GM19239 (cell line): ENCODE data around the gene PSMG3.

ENCODE experiments used
- DNase-seq: peaks from one replicate; pipeline ENCODE4 v3.0.0; 2011; ENCODE audit warnings: low spot score; ENCODE audit not compliant: insufficient read length
- FAIRE-seq: peaks from 2 replicates; lab custom pipeline; 2011; peaks lifted over from hg19 to GRCh38; lab: Jason Lieb, UNC

The PSMG3 gene

DNA sequence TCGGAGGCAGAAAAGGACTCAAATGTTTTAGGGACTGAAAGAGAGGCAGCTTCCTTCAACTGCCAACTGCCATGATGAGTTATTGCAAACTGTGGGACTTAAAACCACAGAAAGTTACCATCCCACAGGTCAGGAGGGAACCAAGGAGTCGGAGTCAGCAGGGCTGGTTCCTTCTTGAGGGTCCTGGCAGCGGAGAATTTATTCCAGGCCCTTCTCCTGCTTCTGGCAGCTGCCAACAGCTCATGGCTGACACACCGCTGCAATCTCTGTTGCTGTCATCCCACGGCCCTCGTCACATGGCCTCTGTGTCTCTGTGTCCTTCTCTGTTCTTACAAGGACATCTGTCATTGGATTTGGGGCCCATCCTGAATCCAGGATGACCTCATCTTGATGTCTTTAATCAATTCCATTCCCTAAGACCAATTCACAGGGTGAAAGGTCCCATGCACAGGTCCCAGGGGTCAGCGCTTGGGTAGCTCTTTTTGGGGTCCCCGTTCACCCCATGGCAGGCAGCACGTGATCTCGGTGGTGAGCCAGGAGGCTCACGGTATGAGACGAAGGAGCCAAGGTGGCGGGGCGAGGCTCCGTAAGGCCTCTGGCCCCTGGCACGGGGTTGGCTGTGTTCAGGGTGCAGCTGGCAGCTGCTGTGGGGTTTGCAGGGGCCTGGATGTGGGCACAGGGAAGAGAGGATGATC, 27.4 kb upstream of the PSMG3 start:
- DNase-seq (no peak), FAIRE-seq (no peak)

DNA sequence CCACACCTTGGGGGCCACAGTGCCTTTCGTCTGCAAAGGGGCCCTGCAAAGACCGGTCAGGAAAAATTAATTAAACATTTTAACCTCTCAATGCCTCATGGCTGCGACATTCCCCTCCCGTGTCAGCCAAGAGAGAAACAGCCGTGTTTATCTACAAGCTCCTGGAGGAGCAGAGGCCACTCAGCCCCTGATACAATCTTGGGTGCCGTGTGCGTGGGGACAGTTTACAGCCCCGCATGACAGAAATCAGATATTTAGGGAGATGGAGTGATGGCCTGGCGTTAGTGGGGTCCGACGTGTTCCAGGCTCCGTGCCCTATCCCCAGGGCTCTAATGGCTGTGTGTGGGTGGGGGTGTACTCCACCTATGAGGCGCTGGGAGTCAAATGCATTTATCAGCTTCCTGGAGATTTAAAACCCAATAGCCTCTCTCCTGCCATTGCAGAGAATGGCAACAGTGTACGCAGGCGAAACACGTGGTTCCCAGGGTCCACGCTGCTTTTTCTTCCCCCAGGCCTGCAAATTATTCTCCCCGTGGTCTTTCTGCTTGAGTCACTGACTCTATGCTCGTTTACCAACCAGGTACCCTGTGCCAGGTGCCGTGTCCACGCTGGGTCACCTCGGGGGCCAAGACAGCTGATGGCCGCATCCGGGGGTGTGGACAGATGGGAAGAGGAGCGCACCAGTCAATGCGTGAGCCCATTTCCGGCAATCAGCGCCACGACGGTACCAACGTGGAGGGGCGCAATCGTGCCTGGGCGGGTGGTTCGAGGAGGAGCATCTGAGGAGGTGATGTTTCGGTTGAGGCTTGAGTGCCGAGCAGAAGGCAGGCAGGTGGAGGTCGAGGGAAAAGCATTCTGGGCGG, 26.6 kb upstream of the PSMG3 start:
- DNase-seq = no peak
- no peak for FAIRE-seq

DNA sequence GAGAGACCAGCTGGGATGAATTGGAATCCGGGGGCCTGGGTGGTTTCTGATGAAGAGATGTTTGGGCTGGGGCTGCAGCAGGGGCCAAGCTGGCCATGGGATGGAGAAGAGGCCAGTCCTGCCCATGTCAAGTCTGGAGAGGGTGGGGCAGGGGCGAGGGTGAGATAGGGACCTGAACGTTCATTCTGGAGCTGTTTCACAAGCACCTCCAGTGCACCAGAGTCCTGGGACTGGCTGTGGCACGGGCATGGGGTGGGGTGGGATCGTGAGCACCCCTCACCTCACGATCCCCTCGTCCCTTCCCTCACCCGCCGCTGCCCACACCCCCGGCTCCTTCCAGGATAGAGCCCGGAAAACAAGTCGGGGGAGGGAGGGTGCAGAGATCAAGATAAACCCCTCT, 25.8 kb upstream of the PSMG3 start:
- DNase-seq (no peak), FAIRE-seq (no peak)

DNA sequence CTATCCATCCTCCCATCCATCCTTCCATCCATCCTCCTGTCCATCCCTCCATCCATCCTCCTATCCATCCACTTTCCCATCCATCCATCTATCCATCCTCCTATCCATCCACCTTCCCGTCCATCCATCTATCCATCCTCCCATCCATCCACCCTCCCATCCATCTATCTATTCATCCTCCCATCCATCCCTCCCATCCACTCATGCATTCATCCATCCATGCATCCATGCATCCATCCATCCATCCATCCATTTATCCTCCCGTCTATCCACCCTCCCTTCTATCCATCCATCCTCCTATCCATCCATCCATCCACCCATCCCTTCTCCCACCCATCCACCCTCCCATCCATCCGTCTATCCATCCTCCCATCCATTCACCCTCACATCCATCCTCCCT, 25.2 kb upstream of the PSMG3 start:
- DNase-seq (no peak), FAIRE-seq (no peak)

DNA sequence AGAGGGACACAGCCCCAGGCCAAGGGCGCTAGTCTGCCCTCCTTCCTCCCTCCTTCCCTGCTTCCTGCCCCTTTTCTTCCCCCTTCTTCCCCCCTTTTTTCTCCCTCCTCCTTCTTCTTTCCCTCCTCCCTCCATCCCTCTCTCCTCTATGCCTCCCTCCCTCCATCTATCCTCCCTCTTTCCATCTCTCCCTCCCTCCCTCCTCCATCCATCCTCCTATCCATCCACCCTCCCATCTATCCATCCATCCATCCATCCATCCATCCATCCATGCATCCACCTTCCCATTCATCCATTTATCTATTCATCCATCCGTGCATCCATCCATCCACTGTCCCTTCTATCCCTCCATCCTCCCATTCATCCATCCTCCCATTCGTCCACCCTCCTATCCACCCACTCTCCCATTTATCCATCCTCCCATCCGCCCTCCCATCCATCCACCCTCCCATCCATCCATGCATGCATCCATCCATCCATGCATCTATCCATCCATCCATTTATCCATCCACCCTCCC, 24.1 kb upstream of the PSMG3 start:
- DNase-seq = no peak
- FAIRE-seq = no peak

DNA sequence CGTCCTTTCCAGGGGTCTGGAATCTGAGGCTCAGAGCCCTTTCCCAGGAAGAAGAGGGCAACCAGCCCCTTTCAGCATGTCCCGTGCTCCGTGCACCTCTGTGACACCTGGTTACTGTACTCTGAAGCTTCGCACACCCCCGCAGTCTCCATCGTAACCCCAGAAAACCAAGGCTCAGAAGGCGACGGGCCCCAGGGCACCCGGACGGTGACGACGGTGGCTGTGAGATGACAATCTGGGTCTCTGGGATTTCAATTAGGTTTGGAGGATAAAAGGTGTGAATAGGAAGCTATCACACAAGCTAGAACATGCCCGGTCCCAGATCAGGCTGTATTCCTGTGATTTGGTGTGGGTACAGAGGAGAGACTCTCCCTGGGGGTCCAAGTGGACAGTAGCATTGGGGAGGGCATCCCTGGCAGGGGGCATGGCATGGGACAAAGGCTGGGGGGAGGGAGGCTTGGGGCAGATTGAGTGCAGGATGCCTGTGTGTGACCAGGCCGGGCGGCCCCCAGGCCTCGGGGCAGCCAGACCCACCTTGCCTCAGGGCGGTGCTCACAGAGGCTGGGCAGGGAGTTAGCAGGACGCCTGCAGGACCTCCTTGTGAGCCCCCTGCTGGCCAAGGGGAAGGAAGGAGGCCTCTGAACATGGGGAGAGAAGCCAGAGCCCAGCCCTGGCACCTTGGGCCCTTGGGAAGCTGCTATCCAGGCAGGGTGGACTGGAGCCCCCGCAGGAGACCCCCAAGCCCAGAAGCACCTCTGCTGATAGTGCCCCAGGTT, 23.4 kb upstream of the PSMG3 start:
- DNase-seq (no peak), FAIRE-seq (no peak)

DNA sequence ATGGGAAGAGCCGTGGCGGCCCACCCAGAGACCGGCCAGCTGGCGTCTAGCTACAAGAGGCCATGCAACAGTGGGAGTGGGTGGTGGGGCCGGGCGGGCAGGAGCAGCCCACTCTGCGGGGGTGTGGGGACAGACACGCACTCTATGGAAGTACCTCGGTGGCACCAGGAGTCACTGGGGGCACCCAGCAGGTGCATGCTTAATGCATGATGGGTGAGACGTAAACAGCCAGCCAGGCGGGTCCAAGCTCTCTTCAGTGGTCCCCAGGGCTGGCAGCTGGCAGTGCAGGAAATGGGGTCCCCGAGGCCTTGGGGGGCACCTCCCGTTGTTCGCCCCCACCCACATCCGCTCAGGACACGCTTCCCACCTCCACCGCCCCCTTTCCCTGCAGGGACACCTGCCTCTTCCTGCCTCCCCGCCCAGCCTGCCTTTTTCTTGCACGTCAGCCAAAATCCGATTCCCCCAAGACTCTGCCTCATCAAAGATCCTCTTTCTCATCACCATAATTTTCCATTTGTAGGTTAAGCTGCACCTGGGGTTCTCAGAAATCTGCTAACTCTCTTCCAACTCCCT, 22.6 kb upstream of the PSMG3 start:
- FAIRE-seq (no peak), DNase-seq (no peak)

DNA sequence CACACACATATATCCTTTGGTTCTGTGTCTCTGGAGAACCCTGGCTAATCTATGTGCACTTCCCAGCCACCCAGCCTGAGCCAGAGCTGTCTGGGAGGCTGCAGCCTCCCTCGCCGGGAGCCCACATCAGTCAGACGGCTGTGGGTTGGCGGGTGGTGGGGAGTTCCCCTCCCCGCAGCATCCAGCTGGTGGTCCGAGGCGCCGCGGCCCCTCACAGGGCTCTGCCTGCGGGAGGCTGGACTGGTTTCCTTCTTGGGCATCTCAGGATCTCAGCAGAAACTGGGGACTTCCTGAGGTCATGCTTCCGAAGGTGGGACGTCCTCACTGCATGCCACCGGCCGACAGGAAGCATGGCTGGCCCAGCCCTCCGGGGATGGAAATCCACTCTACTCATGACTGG, 22.0 kb upstream of the PSMG3 start:
- FAIRE-seq (no peak), DNase-seq (no peak)

DNA sequence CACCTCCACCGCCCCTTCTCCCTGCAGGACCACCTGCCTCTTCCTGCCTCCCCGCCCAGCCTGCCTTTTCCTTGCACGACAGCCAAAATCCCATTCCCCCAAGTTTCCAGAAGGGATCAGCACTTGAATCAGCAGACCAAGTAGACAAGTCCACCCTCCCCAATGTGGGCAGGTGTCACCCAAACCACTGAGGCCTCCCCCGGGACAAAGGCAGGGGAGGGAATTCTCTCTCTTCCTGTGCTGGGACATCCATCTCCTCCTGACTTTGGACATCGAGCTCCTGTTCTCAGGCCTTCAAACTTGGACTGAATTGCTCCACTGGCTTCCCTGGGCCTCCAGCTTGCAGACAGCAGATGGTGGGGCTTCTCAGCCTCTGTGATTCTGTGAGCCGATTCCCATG, 21.6 kb upstream of the PSMG3 start:
- DNase-seq = no peak
- FAIRE-seq = no peak

DNA sequence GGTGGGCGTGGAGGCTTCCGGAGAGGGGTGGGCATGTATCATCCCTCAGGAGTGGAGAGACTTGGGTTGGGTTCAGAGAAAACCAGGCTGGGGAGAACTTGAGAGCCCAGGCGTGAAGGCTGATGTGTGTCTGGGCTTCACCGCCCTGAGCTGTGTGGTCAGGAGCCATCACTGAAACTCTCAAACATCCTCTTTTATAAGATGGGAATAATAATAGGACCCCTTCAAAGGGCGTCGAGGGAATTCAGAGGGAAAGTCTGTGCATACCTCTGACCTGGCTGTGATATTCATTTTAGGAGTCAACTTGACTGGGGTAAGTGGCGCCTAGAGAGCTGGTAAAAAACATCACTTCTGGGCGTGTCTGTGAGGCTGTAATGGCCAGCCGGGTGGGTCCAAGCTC, 21.1 kb upstream of the PSMG3 start:
- no peak for FAIRE-seq
- DNase-seq = no peak

DNA sequence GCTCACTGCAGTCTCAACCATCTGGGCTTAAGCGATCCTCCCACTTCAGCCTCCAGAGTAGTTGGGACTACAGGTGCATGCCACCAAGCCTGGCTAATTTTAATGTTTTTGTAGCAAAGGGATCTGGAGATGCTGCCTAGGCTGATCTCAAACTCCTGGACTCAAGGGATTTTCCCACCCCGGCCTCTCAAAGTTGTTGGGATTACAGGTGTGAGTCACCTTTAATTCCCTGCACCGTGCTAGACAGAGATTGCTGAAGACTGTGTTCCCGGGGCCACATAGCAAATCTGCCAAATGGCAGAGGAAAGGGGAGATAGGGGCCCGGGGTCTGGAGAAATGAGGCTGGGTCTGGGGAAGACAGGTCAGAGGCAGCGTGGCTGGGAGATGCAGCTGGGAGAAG, 20.6 kb upstream of the PSMG3 start:
- FAIRE-seq (no peak), DNase-seq (no peak)

DNA sequence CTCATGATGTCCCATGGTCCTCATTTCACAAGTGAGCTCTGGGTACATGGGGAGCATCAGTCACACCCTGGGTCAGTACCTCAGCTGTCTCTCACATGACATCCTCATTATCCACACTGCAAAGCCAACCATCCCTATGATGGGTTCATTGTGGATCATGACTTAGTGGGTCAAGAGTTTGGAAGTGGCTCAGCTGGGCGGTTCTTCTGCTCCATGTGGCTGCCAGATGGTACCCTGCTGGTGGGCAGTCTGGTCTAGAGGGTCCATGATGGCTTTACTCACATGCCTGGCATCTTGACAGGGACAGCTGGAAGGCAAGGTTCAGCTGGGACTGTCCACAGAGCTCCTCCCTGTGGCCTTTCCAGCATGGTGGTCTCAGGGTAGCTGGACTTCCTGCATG, 19.1 kb upstream of the PSMG3 start:
- no peak for FAIRE-seq
- DNase-seq = no peak

DNA sequence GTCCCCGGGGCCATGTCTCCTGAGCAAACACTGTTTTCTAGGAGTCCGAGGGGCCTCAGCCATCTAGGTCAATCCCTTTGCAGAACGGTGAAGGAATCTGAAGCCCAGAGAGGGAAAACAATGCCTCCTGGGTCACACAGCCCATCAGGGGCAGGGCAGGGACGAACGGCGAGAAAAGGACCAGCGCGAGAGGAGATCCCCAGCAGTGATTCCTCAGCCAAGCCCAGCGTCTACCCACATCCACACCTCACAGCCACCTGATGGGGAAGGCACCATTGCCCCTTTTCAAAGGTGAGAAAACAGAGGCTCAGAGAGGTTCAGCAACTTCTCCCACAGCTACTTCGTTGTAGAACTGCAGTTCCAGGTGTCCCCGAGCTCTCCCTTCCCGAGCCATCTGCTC, 17.9 kb upstream of the PSMG3 start:
- FAIRE-seq (no peak), DNase-seq (no peak)

DNA sequence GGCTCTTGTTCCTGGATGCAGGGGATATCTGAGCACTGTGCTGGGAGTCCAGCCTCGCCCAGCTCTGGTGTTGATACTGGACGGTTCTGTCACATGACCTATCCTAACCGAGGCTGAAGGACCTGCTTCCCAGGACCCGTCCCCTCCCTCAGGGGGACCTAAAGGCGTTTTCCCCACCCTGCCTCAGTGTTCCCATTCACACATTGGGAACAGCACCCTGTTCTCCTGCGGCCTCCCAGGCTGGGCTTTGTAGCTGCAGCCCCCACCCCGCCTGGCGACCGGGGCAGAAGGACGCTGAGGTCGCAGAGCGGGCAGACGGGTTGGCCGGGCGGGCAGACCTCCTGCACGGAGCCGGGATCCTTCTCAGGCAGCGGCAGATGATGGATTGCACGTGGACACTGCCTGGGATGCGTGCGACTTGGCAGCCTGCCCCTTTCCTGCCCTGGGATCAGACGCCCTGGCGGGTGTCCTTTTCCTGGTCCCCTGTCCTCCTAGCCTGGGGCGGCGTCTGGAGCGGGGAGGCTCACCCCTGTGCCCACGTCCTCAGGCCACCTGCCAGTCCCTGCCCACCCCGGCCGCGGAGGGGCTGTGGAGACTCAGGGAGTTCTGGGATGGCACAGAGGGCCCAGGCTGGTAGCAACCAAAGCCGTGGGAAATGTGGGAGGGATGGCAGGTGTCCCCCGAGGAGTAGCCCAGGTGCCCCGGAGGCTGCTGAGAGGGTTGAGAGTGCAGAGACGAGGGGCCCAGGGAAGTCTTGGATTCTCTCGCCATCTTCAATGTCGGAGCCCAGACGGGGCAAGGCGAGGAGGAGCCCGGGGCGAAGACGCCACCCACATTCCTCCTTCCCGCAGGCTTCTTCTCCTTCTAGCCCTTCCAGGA, 17.2 kb upstream of the PSMG3 start:
- DNase-seq (no peak), FAIRE-seq (no peak)

DNA sequence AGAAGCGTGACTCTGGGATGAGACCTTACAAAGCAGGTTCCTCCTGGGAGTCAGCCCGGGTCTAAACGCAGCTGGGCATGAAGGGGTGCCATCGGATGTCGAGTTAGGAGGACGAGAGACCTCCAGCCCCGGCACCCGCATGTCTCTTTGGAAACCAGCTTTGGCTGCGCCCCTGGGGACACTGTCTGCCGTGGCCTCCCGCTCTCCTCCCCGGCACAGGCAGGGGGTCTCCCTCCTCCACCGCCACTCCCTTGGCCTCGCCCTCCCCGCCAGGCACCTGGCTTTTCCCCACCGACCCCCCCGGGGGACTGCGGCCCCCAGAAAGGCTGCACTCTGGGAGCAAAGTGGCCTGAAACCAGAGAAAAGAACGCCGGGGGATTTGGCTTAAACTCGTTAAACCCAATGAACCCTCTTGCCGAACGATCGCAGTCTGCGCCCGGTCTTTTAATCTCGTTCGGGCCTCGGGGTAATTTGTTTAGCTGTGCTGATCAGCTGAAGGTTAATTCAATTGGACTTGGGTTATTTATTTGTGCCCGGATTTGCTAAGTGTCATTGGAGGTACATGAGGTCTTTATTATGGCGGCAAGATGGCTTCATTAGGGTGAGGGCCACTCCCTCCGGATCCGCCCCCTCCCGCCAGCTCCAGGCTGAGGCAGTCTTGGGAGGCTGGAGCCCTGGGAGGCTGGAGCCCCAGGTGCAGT, 16.4 kb upstream of the PSMG3 start:
- DNase-seq = no peak

DNA sequence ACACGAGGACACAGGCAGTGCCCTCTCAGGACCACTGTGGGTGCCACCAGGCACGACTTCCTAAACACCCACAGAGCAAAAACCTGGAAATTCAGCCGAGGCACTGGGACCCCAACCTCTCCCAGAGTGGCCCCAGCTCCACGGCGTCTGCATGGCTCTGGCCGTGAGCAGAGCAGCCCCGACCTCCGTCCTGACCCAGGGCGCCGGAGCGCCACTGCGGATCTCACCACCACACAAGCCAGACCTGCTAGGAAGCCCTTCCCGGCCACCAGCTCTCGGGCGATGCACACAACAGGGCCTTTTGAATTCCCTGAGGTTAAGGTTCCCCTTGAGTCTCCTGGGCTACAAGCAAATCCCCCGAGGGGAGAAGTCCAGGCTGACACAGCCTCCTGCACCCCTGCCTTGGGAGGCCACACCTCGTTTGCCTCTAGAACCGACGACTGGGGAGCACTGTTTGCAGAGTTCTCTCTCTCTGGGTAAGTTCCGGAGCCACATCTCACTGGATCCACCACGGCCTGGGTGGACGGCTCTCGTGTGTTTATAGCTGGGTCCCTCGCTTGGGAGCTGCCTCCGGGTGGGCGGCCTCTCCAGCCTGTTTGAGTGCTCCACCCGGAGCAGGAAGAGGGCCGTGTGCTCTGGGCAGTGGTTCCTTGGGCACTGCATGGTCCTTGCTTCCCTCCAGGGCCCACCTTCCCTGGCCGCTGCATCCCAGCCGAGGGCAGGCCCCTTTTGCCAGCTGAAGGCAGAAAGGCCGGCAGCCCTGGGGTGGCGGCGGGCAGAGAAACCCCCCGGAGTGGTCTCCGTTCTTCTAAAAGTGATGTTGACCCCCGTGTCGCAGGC, 15.5 kb upstream of the PSMG3 start:
- FAIRE-seq (no peak), DNase-seq (no peak)

More for the DNA sequence above, 16.4 kb upstream of the PSMG3 start:
- no peak for FAIRE-seq

DNA sequence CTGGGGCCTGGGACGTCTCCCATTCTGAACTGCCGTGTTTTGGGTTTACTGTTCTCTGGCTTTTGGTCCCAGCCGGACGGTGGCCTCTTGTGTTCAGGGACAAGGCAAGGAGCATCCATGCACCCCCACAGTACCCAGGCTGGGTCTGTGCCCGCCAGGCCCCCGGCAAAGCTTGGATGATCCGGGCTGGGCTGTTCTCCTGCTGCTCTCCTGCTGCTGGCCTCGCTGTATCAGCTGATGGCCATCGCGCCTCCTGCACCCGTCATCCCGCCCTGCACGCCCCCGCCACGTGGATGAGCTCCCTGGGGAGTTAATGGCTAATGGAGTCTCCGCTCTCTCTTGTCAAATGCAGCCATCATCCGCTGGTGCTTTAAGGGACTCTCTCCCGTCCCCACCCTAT, 14.9 kb upstream of the PSMG3 start:
- no peak for FAIRE-seq
- no peak for DNase-seq
